NCI-H2196 treated with DMSO at 0.1 percent for 48 hours (cell line): ENCODE data around the gene ERN1.
A peak's percentile ranks its signal among the peaks of the same experiment; 100 is the strongest.

ENCODE experiments used
- DNase-seq: peaks from one replicate; lab custom pipeline; 2025; ENCODE audit not compliant: unreplicated experiment; lab: John Stamatoyannopoulos, UW

The ERN1 gene

DNA sequence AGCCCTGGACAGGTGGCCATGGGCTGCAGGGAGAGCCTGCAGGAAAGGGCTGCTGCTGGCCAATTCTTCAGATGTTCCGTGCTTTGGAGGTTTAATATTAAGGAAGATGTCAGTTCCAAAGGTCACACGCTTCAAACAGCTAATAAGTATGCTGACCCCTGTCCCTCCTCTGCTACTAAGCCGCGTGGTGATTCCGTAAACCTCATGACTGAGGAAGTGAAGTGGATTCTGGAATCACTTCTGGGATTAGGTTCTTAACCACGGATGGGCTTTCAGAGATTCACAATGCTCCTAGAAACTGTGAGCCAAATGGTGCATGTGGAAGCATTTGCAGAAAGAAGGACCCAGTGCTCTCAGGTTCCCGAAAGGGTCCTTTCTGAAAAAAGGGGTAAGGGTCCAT lies 28.5 kb upstream of the ERN1 start:
- no peak for DNase-seq

DNA sequence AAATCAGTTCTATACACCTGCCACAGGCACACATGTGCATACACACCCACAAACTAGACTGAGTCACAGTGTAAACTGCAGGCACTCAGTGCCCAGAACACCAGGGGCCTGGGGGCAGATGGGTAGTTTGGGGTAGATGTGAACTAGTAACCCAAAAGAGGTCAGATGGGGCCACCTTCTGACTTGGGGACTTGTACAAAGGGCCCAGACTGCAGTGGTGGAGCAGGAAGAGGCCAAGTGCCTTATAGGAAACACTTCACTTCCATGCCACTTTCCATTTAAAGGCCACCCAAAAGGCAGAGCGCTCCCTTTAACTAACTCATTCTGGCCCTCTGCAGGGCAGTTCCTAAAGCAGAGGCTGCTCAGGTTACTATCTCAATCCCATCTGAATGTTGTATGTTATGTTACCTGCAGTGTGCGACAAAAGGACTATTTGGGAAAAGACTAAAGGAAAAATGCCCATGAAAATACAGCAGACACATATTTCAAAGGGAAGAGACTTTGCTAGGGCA lies 27.8 kb upstream of the ERN1 start:
- DNase-seq, result no peak

DNA sequence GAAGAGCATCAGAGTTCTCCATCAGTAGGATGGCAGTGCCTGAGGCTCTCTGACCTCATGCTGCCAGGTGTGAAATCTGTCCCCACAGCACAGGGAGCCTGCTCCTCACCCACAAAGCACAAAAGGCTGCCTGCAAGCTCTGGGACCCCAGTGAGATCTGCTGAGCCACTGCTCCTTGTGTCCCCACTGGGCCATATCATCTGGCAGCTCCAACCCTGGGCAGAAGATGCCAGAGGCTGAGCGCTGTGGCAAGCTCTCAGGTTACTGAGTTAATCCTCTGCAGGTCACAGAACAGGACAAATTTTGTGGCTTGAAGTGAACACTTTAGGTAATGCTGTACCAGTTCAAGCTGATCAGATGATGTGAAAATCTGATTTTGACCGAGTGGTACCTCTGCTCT lies 26.7 kb upstream of the ERN1 start:
- no peak for DNase-seq

DNA sequence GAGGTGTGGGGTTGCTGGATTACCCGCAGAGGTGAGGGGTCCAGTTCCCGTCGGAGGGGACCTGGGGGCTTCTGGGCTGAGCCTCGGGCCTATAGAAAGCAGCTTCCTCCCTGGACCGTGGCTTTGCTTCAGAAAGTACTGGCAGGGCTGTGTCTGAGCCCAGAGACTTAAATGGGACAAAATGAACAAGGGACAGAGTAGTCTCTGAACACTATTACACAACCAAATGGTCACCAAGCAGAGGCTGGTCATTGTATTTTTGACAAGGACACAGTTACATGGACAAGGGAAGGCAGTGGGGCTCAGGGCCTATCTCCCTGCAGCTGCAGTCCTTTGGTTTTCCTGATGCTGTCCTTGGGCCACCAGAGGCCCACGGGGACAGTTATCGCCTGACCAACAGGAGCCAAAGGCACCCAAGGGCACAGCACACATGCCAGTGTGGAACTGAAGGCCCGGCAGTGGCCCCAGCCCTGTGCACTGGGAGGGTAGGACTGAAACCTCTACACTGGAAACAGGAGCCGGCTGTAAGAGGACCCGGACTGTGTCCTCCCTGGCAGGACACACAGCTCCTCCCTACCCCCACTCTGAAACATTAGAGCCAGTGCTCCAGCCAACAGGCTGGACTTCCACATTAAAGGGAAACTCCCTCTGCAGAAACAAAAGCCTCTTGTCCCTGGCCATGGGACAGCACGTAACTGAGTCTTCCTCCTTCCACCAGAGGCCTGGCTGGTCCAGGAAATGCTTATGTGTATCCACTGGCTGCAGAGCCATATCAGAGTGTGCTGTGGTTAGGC lies 26.0 kb upstream of the ERN1 start:
- DNase-seq, result peak; percentile 41

DNA sequence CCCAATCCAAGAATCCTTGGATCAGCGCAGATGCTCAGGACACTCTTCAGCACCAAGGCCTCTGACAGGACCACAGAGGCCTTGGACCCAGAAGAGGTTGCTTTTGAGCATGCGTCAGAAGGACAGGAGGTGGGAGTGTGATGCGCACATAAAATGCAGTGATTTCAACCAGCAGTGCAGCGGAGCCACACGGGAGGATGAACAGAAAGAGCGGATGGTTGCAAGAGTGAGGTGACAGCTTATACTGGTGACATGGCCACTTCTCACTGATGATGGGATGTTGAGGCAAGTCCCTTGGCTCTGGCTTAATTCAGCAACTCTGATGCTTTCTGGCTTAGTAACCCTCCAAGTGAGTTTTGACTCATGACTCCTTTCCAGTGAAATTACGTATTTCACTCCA lies 25.2 kb upstream of the ERN1 start:
- no peak for DNase-seq

DNA sequence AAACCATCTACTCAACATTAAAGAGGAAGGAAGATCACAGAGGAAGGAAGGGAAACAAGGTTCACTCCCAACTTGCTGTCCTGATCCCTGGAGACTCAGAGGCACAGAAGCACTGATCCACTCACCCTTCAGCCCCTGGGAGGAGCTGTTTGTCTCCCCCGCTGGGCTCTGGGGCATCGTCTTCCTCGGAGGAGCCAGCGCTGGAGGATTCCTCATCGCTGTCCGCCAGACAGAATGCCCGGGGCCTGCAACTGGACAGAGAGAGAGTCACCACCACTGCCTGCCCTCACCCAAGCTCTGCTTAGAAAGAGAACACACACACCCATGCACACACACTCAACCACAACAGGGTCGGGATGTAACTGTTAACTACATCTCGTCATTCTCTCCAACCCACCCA lies 24.8 kb upstream of the ERN1 start:
- DNase-seq, result no peak

DNA sequence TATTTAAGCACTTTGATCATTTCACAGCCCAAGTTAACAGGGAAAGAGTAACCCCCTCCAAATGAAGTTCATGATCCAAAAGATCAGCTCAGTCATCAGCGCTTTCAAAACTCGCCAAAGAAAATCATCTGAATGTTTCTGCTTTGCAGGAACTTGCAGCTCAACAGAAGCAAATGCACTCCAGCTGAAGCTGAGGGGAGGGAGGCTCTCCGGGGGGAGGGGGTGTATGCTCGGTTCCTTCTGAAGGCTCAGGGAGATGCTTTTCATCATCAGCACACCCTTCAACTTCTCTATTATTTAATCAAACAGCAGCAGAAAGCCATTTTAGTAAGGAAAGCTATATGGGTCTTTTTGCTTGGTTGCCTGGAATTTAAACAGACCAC lies 24.4 kb upstream of the ERN1 start:
- DNase-seq, result no peak

DNA sequence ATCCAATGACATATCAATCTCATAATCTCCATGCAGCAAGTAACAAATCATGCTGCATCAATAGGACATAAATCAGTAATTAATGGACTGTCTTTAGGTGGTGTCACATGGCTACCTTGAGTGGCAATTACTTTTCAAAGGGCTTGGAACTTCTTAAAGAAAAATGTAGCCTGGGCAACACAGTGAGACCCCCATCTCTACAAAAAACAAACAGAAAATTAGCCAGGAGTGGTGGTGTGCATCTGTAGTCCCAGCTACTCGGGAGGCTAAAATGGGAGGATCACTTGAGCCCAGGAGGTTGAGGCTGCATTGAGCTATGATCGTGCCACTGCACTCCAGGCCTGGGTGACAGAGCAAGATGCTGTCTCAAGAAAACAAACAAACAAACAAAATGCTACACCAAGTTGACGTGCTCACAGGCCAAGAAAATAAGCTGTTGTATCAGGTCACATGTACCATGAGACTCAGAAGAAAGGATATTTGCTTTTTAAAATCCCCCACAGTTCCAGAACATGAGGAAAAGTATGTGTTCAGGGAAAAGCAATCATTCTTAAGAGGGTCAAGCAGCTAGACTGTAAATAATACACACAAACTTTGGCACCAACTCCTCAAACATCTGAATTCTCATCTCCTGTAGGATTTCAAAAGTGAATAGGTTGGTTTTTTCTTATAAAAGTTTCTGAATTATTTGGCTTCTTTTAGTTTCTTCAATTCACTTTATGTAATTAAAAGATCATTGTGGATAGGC lies 23.8 kb upstream of the ERN1 start:
- DNase-seq, result no peak

DNA sequence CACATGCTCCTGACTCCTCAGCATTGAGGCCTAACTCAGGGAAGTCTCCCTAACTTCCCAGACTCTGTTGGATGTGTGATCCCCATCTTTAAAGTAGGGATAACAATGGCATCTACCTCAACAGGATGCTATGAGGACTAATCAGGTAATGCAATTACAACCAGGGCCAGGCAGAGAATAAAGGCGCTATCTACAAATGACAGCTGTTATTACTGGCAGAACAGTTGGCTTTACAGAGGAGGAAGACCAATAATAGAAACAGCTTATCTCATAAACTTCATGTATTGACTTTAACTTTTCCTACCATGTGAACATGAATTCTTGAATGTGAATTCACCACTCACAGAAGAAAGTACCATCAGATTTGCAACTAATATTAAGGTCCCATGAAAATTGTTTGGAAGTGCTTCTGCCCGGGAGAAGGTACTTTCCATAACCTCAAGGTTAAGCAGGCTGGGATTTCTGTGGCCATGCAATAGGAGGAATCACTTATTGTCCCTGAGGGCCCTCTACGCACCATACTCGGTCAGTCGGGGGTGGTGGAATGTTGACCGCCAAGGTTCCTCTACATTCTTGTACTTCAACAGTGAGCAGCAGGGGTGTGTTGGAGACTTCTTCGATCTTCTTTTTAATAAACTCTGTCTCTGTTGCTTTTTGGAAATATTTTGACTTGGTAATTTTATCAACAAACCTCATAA lies 22.6 kb upstream of the ERN1 start:
- no peak for DNase-seq

DNA sequence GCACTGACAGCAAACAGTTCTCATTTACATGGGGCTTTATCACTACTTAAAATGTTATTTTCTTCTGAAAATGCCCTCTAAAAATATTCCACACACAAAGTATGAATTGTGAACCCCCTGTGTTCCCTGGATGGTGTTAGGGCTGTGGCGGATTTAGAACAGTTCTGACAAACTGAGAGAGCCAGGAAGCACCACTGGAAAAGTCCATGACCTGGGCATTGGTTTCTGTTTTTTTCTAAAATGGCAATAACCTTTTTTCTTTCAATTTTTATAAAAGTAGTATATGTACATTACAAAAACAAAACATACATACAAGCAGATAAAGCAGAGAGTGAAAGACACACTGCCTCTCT lies 21.0 kb upstream of the ERN1 start:
- DNase-seq, result no peak

DNA sequence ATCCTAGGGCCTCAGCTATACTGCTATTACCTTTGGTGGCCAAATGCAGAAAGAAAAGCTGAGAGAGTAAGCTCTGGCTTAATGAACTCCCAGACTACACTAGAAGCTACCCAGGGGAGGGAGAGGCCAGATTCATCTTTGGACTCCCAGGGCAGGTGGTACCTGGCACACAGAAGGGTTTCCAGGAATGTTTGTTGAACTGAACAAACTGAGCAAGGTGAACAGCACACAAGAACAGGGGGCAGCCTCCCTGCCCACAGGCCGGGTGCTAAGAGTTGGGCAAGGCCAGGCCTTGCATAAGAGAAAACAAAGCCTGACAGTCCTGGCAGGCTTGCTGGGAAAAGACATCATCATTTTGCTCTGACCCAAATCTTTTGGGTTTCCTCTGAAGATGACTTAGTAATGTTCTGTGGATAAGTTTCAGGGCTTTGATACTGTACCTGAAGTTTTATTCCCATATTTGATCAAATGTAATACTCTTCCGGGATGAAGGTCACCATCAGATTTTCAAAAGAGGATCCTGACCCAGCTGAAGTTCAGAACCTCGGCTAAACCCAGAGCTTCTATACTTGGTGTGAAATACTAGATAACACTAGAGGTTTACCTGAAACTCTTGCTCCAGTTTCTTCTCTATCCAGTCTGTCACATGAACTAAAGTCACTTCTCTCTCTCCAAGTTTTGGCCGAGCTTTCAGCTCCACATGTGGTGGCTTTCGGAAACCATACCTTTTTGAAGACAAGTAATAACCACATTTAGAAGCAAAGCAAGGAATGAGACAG lies 20.5 kb upstream of the ERN1 start:
- no peak for DNase-seq

DNA sequence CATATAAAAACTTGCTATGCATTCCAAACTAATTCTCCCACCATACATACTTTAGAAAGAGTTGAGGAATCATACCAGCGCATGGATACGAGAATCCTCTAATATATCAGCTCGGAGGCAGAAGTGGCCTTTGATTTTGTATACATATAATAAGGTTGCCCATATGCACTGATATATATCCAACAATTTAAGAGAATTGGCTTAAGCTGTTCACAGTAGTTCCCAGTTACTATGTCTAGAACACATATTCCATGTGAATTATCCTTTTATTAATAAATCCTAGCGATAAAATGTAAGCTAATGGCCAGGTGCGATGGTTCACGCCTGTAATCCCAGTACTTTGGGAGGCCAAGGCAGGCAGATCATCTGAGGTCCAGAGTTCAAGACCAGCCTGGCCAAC lies 19.3 kb upstream of the ERN1 start:
- no peak for DNase-seq

DNA sequence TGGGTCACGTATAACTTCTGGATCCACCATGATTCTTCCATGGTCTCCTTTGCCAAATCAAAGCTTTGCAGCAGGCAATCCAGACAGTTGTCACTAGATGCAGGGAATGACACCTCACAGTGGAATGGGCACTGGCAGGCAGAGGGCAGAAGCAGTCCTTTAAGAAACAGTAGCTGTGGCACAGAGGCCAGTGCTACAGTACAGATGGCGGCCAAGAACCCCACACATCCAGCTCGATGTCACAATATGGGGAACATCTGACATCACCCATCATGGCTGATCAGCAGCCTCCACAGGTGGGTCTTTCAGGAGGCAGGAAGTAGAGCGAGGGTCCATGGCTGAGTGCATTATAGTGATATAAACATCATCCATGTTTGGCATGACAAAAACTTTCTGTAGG lies 18.8 kb upstream of the ERN1 start:
- DNase-seq, result no peak

DNA sequence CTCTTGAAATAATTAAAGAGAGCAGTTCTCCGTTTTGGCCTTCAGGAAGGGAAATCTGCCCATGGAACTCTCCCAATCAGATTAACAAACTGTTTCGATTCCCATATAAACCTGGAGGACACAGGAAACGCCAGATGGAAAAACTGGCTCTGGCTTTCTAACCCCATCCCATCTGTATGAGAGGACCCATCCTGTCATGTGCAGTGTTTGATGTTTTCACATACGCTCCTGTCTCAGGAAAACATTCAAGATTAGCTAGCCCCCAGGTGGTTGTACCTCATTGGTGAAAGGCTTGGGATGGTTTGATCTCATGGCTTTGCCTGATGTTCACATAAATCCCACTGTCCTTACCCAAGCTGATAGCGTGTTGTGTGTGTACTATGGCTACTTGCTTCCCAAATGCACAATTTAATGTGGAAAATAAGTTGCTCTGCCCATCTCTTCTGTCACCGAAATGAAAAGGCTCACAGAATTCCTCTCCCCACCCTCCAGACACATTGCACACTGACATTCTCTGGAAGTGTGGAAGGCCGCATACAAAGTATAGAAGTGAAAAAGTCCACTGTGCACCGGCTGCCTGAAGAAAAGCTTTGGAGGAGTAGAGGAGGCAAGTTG lies 18.2 kb upstream of the ERN1 start:
- no peak for DNase-seq

DNA sequence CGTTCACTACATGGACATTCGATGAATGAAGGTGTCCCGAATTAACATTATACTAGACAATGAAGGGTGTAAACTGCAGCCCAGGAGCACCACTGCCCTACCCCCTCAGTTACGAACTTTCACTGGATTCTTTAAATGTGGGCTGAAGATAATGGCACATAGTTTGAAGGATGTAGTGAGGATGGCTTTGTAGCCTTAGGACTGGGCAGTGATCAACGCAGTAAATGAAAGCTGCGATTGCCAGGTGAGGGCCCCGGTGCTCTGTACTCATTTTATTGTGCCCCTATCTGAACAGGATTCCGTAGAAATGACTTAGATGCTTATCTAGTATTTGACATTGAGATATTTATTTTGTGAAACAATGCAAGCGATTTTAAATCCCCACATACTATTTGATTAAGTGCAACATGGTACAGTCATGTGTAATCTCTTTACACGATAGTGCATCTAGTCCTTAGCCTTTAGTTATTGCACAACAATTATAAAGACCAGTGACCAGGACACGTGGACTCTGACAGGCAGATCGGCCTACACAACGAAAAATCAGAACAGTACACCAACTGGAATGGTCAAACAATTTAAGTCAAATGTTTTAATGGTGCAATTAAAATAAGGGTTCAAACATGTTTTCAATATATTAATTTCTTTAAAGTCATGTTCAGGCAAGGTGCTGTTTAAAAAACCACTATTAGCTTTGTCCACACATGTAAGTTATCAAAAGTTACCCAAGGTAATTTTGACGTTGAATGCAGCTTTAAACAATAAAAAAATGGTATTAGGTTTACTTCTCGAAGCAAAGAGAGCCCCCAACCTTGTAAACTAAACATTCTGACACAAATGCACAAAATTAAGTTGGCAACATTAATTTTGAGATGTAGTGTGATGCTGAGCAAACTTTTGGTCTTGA lies 17.4 kb upstream of the ERN1 start:
- DNase-seq, result no peak

DNA sequence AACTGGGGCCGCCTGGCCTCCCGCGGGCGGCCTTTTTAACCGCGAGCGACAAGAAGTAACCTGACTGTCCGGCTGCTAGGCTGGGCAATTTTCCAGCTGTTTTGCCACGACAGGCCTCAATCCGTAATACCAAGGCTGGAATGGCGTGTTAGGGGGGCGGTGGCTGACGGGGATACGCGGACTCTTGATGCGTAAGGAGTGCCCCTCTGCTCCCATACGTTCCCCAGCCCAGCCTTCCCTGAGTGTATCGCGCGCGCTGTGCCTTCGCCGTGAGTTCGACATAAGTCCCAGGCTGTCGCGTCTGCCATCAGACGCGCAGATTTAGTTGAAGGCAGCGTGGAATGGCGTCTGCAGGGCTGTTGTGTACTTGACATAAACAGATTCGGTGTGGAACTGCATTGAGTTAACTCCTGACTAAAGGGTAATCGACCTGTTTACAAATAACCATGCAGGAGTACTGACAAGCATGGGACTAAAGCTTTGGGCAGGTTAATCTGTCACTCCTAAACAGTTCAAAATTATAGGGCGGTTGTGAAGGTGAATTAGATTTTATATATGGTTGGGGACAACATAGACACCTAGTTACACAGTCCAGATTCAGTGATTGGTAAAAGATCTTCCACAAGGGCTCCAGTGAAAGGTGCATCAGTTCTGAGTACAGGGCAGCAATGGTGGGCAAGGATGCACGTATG lies 16.6 kb upstream of the ERN1 start:
- no peak for DNase-seq

DNA sequence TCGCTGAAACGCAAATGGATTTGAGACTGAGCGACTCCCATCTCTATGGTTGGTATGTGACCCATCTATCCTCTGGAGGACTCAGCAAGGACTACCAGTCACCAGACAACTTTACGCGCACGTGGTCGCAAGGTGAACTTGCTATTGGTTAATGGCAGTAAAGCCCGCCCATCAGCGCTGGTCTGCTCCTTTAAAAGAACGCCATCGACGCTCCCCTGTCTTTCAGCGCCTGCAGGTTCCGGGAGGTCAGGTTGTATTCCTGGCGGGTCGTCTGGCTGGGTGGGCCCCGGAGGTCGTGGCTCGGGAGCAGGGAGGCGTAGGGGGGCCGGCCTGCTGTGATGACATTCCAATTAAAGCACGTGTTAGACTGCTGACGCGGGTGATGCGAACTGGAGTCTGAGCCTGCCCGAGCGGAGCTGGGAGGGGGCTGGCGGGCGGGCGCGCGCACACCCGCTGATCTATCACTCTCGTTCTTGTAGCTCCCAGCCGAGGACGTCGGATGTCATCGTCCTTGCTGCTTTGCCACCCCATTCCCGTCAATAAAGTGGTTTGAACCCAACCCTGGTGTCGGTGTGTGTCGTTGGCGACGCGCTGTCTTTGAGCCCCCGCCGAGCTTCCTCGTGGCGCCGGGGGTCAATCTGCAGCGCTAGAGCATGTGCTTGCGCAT lies 15.9 kb upstream of the ERN1 start:
- peak; percentile 95 for DNase-seq

DNA sequence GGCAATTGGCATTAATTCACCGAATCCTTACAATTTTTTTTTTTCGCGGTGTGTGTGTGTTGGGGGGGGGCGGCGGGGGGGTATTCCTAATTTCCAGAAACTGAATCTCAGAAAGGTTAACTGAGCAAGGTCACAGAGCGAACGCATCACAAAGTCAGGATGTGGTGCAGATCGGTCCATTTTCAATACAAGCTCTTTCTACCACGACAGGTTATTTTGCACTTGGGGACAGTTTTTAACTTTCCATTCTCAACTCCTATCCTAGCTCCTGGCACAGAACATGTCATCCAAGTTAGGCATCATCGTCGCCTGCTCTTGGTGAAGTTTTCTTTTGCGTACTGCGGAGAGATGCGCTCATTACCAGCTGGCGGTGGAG lies 15.4 kb upstream of the ERN1 start:
- no peak for DNase-seq

DNA sequence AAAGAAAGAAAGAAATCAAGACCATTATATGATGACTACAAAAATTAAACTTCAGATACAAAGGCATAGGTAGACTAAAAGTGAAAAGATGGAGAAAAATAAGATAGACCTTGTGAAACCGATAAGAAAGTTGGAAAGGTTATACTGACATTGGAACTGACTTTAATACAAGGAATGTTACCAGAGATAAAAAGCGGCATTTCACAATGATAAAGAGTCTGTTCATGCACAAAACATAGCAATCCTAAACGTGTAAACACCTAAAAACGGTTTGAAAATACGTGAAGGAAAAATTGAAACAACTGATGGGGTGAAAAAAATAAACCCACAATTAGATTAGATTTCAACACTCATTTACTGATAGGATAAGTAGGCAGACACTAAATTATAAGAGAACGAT lies 9.6 kb upstream of the ERN1 start:
- no peak for DNase-seq
